PC-3 (cell line): ENCODE measurements around the gene CA9. TPM values are rescaled to one million over a fixed set of nuclear protein-coding genes. Genes with fewer than 3 reads are reported as not detected.

Source experiments
- ATAC-seq: fragments of 200-7000 bp; cut with Tn5 transposase; 2 replicates; pipeline ENCODE4 v1.9.1; 2020; ENCODE audit warnings: mild to moderate bottlenecking, moderate library complexity
- BruUV-seq: library from RNA; stranded (reverse); fragments of 400-500 nt; replicated peaks from 2 replicates; lab custom pipeline; 2021; lab: Mats Ljungman, UMichigan
- CTCF ChIA-PET: fragments of 300-600 bp; sonication (Branson Sonifier 250); formaldehyde crosslinking; loops from one replicate; lab custom pipeline; 2022; ENCODE audit warnings: antibody characterized with exemption; lab: Charles Lee
- POLR2A ChIA-PET: fragments of 300-600 bp; sonication (Branson Sonifier 250); formaldehyde crosslinking; loops from one replicate; lab custom pipeline; 2022; ENCODE audit warnings: antibody characterized with exemption; ENCODE audit not compliant: unreplicated experiment; lab: Charles Lee
- DNase-seq: peaks from one replicate; pipeline ENCODE4 v3.0.0-alpha.2; 2015
- H2AFZ ChIP-seq: fragments of 300-600 bp; sonication (generic); 2 replicates; pipeline ENCODE4 v1.6.0; 2016; ENCODE audit warnings: antibody characterized with exemption, low read length
- H3F3A ChIP-seq: fragments of 300-600 bp; sonication (generic); one replicate; pipeline ENCODE4 v1.6.0; 2017; ENCODE audit warnings: antibody characterized with exemption, low read length, control low read depth, mild to moderate bottlenecking; ENCODE audit not compliant: unreplicated experiment
- H3K27ac ChIP-seq: fragments of 300-600 bp; sonication (generic); 2 replicates; pipeline ENCODE4 v1.5.1; 2016; ENCODE audit warnings: mild to moderate bottlenecking, low read length
- H3K27me3 ChIP-seq: fragments of 300-600 bp; sonication (generic); 2 replicates; pipeline ENCODE4 v1.6.1; 2016; ENCODE audit warnings: low read length, mixed read lengths
- H3K36me3 ChIP-seq: fragments of 300-600 bp; sonication (generic); 2 replicates; pipeline ENCODE4 v1.6.1; 2016; ENCODE audit warnings: low read depth, mixed run types, low read length, mixed read lengths
- H3K4me1 ChIP-seq: fragments of 300-600 bp; sonication (generic); 2 replicates; pipeline ENCODE4 v1.5.1; 2016; ENCODE audit warnings: low read length; ENCODE audit not compliant: insufficient read depth
- H3K4me2 ChIP-seq: fragments of 300-600 bp; sonication (generic); 2 replicates; pipeline ENCODE4 v1.6.0; 2016; ENCODE audit warnings: low read length
- H3K4me3 ChIP-seq: fragments of 300-600 bp; sonication (generic); 2 replicates; pipeline ENCODE4 v1.5.1; 2016; ENCODE audit warnings: mild to moderate bottlenecking, low read length, mixed read lengths
- H3K79me2 ChIP-seq: fragments of 300-600 bp; sonication (generic); 2 replicates; pipeline ENCODE4 v1.6.1; 2017; ENCODE audit warnings: low read length, mixed read lengths
- H3K9ac ChIP-seq: fragments of 300-600 bp; sonication (generic); 2 replicates; pipeline ENCODE4 v1.6.0; 2016; ENCODE audit warnings: mild to moderate bottlenecking, low read length
- H3K9me2 ChIP-seq: fragments of 300-600 bp; sonication (generic); replicated peaks from 2 replicates; pipeline ENCODE4 v1.6.1; 2016; ENCODE audit warnings: mixed run types, low read length, mixed read lengths
- H3K9me3 ChIP-seq: fragments of 300-600 bp; sonication (generic); 2 replicates; pipeline ENCODE4 v1.6.1; 2016; ENCODE audit warnings: low read length, mixed read lengths
- H4K20me1 ChIP-seq: fragments of 300-600 bp; sonication (generic); 2 replicates; pipeline ENCODE4 v1.6.1; 2016; ENCODE audit warnings: low read length, mixed read lengths
- EZH2 ChIP-seq: fragments of 300-600 bp; sonication (generic); IDR thresholded peaks from one replicate; pipeline ENCODE4 v1.6.1; 2017; ENCODE audit warnings: antibody characterized with exemption, mild to moderate bottlenecking, low read length; ENCODE audit not compliant: unreplicated experiment
- EZH2phosphoT487 ChIP-seq: fragments of 300-600 bp; sonication (generic); IDR thresholded peaks from 2 replicates; pipeline ENCODE4 v1.6.1; 2018; ENCODE audit warnings: mild to moderate bottlenecking, antibody characterized with exemption, low read length, borderline replicate concordance
- intact Hi-C: fragments of 100-400 bp; cut with micrococcal nuclease; formaldehyde crosslinking; loops from 2 replicates; pipeline ENCODE4 v1.9.0; 2023
- total RNA-seq: library from RNA; depleted of rRNA; stranded (reverse); fragments of >200 nt; gene quantifications from 2 replicates; pipeline ENCODE4 v1.2.3, GENCODE V29; 2014
- TF ChIP-seq, protein P1 (sequence below): fragments of 300-600 bp; sonication (generic); conservative IDR thresholded peaks from 2 replicates; pipeline ENCODE4 v1.5.1; 2017; ENCODE audit warnings: antibody characterized with exemption, low read depth, mild to moderate bottlenecking, low read length

Gene CA9
- total RNA-seq, 1 experiment from 2014 or later = 7.7 TPM

- Histone ChIP-seq H3K79me2 (no peaks in the 10 kb centered on the region), H4K20me1 (no peaks in the 10 kb centered on the region), H3F3A (no peaks in the 10 kb centered on the region), H3K27ac (no peak overlapping the region), H3K9me3 (no peaks in the 10 kb centered on the region), H3K4me3 (peak overlapping the region; percentile 90), H3K9me2 (no peaks in the 10 kb centered on the region), H3K4me2 (peak overlapping the region; percentile 90), H3K36me3 (no peaks in the 10 kb centered on the region), H2AFZ (peak overlapping the region; percentile 97), H3K9ac (peak overlapping the region; percentile 66), H3K4me1 (peaks cover 5% of the 10 kb centered on the region; the same call in 1 of the 2 replicates), H3K27me3 (no peaks in the 10 kb centered on the region)
- intact Hi-C loops = loop anchor here (1.0 kb wide), 1 partner anchor 42 kb away; no protein-coding TSS in a partner anchor
- ChIA-PET POLR2A (no interaction called here), CTCF (interaction anchor here (0.7 to 1.0 kb wide), 2 partner anchors 14 to 16 kb away, joined by 3 to 5 read pairs; no protein-coding TSS in a partner anchor)
- TF ChIP-seq EZH2phosphoT487 (no peak), EZH2 (no peak)
- TF ChIP-seq, protein P1, sequence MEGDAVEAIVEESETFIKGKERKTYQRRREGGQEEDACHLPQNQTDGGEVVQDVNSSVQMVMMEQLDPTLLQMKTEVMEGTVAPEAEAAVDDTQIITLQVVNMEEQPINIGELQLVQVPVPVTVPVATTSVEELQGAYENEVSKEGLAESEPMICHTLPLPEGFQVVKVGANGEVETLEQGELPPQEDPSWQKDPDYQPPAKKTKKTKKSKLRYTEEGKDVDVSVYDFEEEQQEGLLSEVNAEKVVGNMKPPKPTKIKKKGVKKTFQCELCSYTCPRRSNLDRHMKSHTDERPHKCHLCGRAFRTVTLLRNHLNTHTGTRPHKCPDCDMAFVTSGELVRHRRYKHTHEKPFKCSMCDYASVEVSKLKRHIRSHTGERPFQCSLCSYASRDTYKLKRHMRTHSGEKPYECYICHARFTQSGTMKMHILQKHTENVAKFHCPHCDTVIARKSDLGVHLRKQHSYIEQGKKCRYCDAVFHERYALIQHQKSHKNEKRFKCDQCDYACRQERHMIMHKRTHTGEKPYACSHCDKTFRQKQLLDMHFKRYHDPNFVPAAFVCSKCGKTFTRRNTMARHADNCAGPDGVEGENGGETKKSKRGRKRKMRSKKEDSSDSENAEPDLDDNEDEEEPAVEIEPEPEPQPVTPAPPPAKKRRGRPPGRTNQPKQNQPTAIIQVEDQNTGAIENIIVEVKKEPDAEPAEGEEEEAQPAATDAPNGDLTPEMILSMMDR = no peak
- BruUV-seq = TSS peak; percentile 83
- no peak for ATAC-seq
- DNase-seq = peak; percentile 36
Measured at GRCh38 chr9:35646153-35646532, 27.6 kb upstream of the CA9 start.

- Histone ChIP-seq H3K27me3 (no peaks in the 10 kb centered on the region), H3K4me3 (peak overlapping the region; percentile 90), H3K4me1 (peaks cover 5% of the 10 kb centered on the region), H2AFZ (peak overlapping the region; percentile 97), H3K9me3 (no peaks in the 10 kb centered on the region), H3K9ac (peak overlapping the region; percentile 66), H3F3A (no peaks in the 10 kb centered on the region), H4K20me1 (no peaks in the 10 kb centered on the region), H3K27ac (no peak overlapping the region), H3K79me2 (no peaks in the 10 kb centered on the region), H3K36me3 (no peaks in the 10 kb centered on the region), H3K4me2 (peak overlapping the region; percentile 90), H3K9me2 (no peaks in the 10 kb centered on the region)
- POLR2A ChIA-PET = no interaction called here
- ATAC-seq (peak; percentile 97), DNase-seq (peak; percentile 87)
- CTCF ChIA-PET = interaction anchor here (1.0 kb wide), 1 partner anchor 14 kb away, joined by 5 read pairs; no protein-coding TSS in a partner anchor
- no TSS peak for BruUV-seq
- TF ChIP-seq EZH2 = no peak
- TF ChIP-seq, protein P1 = peak; percentile 70
- intact Hi-C loops = loop anchor here (1.0 kb wide), 1 partner anchor 42 kb away; no protein-coding TSS in a partner anchor
Measured at GRCh38 chr9:35646533-35647265, 27.0 kb upstream of the CA9 start.
